Ishikawa (cell line): ENCODE measurements around the gene MGA.

Experiments used
- CEBPB ChIP-seq: IDR thresholded peaks from 2 replicates; pipeline ENCODE4 v1.6.1; 2012
- CREB1 ChIP-seq: IDR thresholded peaks from 2 replicates; pipeline ENCODE4 v1.6.1; 2012; ENCODE audit warnings: low read depth
- EGR1 ChIP-seq: IDR thresholded peaks from 2 replicates; pipeline ENCODE4 v1.6.1; 2012
- EP300 ChIP-seq: IDR thresholded peaks from 2 replicates; pipeline ENCODE4 v1.6.1; 2012; ENCODE audit warnings: borderline replicate concordance
- FOXM1 ChIP-seq: IDR thresholded peaks from 2 replicates; pipeline ENCODE4 v1.6.1; 2012; ENCODE audit warnings: low read depth, borderline replicate concordance
- NFIC ChIP-seq: IDR thresholded peaks from 2 replicates; pipeline ENCODE4 v1.6.1; 2012
- RAD21 ChIP-seq: IDR thresholded peaks from 2 replicates; pipeline ENCODE4 v1.6.1; 2012; ENCODE audit warnings: low read depth
- TAF1 ChIP-seq: IDR thresholded peaks from 2 replicates; pipeline ENCODE4 v1.6.1; 2012; ENCODE audit warnings: low read depth, mild to moderate bottlenecking
- TCF12 ChIP-seq: IDR thresholded peaks from 2 replicates; pipeline ENCODE4 v1.6.1; 2012; ENCODE audit warnings: low read depth
- TEAD4 ChIP-seq: IDR thresholded peaks from 2 replicates; pipeline ENCODE4 v1.6.1; 2012
- YY1 ChIP-seq: IDR thresholded peaks from 2 replicates; pipeline ENCODE4 v1.6.1; 2012; ENCODE audit warnings: low read depth
- ZBTB7A ChIP-seq: IDR thresholded peaks from 2 replicates; pipeline ENCODE4 v1.6.1; 2012; ENCODE audit warnings: low read depth
- TF ChIP-seq, protein P1 (sequence below): IDR thresholded peaks from 2 replicates; pipeline ENCODE4 v1.6.1; 2012; ENCODE audit warnings: low read depth, mild to moderate bottlenecking
- TF ChIP-seq, protein P2 (sequence below): IDR thresholded peaks from 2 replicates; pipeline ENCODE4 v1.6.1; 2012
- TF ChIP-seq, protein P3 (sequence below): IDR thresholded peaks from 2 replicates; pipeline ENCODE4 v1.6.1; 2012

The MGA gene

DNA sequence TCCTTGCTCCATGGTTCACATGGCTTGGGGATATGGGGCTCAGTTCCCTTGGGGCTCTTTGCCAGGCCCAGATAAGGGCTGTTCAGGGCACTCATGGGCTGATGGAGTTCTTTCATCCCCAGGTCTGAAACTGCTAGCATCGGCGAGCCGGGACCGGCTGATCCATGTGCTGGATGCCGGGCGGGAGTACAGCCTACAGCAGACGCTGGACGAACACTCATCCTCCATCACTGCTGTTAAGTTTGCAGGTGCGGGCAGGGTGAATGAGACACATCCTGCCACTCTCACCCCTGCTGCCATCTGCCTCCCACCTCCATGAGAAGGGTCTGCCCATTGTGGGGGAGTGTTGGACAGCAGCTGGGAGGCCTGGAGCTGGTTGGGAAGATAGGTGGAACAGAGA lies 156.6 kb downstream of the MGA start:
- TF ChIP-seq, protein P1, sequence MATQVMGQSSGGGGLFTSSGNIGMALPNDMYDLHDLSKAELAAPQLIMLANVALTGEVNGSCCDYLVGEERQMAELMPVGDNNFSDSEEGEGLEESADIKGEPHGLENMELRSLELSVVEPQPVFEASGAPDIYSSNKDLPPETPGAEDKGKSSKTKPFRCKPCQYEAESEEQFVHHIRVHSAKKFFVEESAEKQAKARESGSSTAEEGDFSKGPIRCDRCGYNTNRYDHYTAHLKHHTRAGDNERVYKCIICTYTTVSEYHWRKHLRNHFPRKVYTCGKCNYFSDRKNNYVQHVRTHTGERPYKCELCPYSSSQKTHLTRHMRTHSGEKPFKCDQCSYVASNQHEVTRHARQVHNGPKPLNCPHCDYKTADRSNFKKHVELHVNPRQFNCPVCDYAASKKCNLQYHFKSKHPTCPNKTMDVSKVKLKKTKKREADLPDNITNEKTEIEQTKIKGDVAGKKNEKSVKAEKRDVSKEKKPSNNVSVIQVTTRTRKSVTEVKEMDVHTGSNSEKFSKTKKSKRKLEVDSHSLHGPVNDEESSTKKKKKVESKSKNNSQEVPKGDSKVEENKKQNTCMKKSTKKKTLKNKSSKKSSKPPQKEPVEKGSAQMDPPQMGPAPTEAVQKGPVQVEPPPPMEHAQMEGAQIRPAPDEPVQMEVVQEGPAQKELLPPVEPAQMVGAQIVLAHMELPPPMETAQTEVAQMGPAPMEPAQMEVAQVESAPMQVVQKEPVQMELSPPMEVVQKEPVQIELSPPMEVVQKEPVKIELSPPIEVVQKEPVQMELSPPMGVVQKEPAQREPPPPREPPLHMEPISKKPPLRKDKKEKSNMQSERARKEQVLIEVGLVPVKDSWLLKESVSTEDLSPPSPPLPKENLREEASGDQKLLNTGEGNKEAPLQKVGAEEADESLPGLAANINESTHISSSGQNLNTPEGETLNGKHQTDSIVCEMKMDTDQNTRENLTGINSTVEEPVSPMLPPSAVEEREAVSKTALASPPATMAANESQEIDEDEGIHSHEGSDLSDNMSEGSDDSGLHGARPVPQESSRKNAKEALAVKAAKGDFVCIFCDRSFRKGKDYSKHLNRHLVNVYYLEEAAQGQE, result no peak
- no peak for TF ChIP-seq FOXM1
- no peak for TF ChIP-seq EP300
- no peak for TF ChIP-seq NFIC
- no peak for TF ChIP-seq ZBTB7A
- TF ChIP-seq YY1, result no peak
- TF ChIP-seq, protein P2, sequence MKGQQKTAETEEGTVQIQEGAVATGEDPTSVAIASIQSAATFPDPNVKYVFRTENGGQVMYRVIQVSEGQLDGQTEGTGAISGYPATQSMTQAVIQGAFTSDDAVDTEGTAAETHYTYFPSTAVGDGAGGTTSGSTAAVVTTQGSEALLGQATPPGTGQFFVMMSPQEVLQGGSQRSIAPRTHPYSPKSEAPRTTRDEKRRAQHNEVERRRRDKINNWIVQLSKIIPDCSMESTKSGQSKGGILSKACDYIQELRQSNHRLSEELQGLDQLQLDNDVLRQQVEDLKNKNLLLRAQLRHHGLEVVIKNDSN, result no peak
- TF ChIP-seq CEBPB, result no peak
- TF ChIP-seq TAF1, result no peak
- TF ChIP-seq TCF12, result no peak
- no peak for TF ChIP-seq EGR1
- no peak for TF ChIP-seq RAD21
- no peak for TF ChIP-seq TEAD4

DNA sequence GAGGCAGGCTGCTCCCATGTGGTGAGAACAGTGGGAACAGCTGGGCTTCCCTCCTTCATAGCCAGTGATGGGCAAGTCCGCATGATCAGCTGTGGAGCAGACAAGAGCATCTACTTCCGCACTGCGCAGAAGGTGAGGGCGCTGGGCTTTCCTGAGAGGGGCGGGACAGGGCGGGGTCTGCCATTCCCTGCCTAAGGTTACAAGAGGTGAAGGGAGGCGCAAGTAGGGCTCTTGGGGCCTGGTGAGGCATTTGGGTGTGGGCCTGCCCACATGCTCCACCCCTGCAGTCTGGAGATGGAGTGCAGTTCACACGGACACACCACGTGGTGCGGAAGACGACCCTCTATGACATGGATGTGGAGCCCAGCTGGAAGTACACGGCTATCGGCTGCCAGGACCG lies 157.1 kb downstream of the MGA start:
- TF ChIP-seq FOXM1 (no peak), TEAD4 (no peak), ZBTB7A (no peak)

DNA sequence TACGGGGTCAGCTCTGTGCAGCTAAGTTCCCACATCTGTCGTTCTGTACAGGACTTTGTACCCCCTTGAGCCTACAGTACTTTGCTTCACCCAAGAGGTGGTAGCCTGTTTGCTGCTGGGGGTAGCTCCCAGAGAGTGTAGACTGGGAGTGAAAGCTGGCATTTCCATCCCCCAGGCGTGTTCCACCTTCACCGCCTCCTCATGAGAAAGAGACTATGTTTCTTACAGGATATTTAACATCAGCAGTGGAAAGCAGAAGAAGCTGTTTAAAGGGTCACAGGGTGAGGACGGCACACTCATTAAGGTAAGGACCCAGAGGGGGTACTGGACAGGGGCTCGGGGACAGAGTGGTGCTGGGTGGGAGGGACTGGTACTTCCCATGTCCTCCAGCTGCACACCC lies 157.6 kb downstream of the MGA start:
- TF ChIP-seq, protein P3, sequence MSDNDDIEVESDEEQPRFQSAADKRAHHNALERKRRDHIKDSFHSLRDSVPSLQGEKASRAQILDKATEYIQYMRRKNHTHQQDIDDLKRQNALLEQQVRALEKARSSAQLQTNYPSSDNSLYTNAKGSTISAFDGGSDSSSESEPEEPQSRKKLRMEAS, result no peak
- TF ChIP-seq FOXM1, result no peak
- no peak for TF ChIP-seq CEBPB
- TF ChIP-seq TEAD4, result no peak
- TF ChIP-seq NFIC, result no peak
- TF ChIP-seq, protein P1, result no peak
- TF ChIP-seq EGR1, result no peak
- TF ChIP-seq RAD21, result no peak
- no peak for TF ChIP-seq YY1

DNA sequence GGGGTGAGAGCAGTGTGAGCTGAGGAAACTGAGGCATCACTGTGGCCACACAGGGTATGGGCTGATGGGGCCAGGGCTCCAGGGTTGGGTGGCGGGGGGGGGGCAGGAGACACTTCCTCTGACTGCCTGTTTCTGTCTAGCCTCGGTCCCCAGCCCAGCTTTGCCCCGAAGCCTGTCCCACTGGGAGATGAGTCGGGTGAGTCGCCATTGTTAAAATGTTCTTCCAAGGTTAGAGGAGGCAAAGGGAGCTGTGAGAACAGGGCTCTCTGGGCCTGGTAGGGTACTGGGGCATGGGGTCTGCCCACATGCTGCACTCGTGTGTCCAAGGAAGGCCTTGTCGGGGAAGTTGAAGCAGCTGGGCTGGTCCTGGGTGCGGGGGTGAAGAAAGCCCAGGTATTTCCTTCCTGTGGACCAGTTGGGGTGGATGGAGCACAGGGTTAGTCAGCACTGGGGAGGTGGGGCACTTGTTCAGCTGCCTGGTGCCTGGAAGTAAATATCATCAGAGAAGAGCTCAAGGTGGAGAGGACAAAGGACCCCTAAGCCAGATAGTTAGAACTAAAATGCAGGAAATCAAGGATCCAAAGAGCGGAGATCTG lies 159.3 kb downstream of the MGA start:
- TF ChIP-seq NFIC, result no peak
- TF ChIP-seq, protein P3, result no peak
- no peak for TF ChIP-seq YY1
- TF ChIP-seq, protein P1, result no peak
- TF ChIP-seq RAD21, result no peak
- no peak for TF ChIP-seq EGR1
- TF ChIP-seq FOXM1, result no peak
- no peak for TF ChIP-seq CREB1
- TF ChIP-seq EP300, result no peak

DNA sequence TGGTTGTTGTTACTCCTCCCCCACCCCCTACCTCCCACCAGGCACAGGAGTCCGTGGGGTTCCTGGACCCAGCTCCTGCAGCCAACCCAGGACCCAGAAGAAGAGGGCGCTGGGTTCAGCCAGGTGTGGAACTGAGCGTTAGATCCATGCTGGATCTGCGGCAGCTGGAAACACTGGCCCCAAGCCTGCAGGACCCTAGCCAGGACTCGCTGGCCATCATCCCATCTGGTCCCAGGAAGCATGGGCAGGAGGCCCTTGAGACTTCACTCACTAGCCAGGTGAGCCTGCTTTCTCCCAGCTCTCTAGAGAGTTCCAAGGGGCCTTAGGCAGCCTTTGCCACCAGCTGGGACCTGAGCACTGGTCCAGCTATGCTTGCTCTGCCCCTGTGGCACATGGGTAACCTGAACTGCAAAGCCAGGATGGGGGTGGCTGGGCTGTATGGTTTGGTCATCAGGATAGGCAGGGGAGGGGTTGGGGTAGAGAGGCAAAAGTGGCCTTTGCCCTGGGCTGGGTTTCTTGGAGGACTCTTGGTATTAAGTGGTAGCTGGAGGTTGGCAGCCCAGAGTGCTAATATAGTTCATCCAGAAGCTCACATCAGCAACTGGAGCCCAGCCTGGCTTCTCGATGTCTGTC lies 160.7 kb downstream of the MGA start:
- no peak for TF ChIP-seq FOXM1
- no peak for TF ChIP-seq CEBPB
- TF ChIP-seq, protein P1, result no peak
- TF ChIP-seq, protein P3, result no peak
- TF ChIP-seq EP300, result no peak
- no peak for TF ChIP-seq ZBTB7A
- TF ChIP-seq NFIC, result no peak
- TF ChIP-seq TAF1, result no peak
- TF ChIP-seq, protein P2, result no peak
